ENCODE data around the gene GALNT17. TPM values are rescaled to one million over a fixed set of nuclear protein-coding genes. Genes with fewer than 3 reads are reported as not detected.
A peak's percentile ranks its signal among the peaks of the same experiment; 100 is the strongest.
"Not testable (repeated sequence)": the region's sequence is repeated elsewhere in the genome, so short reads cannot be mapped to it uniquely, and the experiment has no call there.

GALNT17 gene
- total RNA-seq, 1 donor from 2014 or later = 6.0 TPM

DNA sequence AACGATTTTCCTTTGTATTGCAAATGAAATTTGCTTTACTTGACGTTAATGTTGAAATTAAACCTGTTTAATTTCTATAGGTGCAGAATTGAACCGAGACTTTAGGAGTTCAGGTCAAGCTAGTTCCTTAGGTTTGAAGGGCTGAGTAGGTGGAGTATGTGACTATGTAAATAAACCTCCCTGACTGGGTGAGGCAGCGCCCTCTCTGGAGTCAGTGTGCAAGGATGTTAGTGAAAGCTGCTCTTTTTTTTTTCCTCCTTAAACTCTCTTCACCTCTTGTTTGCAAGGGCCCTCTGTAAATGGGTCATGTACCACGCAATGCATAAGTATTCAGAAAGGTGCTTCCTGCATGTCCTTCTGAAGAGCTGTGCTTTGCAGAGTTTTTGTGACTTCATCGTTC lies 33.8 kb downstream of the GALNT17 start:
- DNase-seq (ENCODE audit: low spot score) = no peak

DNA sequence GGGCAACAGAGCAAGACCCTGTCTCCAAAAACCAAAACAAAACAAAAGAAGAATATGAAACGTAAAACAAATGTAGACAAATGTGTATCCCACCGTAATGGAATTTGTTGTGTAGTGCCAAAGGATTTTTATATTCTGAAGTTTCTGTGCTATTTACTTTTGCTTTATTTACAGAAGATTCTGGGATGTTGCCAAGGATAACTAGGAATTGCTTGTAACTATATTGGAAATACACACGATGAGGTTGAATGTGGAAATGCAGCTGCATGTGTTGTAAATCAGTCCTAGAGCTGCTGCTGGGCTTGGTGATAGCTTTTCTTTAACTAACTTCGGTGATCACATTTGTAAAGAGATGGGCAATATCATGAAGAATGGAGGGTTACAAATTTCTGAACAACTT lies 39.5 kb downstream of the GALNT17 start:
- no peak for DNase-seq (ENCODE audit: low spot score)

DNA sequence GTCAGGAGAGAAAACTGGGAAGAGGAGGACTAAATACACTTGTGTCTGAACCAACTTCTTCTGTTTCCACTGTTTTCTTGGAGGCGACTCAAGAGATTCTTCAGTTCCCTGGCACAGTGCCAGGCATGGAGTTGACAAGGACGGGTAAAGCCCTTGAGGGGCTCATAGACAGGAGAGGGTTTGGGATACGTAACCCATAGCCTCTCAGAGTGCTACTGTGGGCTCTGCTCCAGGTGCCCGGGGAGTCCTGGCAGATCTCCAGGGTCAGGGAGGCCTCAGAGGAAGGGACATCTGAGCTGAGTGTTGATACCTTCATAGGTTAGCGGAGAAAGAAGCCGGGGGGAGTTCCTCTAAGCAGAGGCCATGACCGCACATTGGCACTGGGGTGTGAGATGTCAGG lies 42.0 kb downstream of the GALNT17 start:
- peak; percentile 49 for DNase-seq (ENCODE audit: low spot score)

DNA sequence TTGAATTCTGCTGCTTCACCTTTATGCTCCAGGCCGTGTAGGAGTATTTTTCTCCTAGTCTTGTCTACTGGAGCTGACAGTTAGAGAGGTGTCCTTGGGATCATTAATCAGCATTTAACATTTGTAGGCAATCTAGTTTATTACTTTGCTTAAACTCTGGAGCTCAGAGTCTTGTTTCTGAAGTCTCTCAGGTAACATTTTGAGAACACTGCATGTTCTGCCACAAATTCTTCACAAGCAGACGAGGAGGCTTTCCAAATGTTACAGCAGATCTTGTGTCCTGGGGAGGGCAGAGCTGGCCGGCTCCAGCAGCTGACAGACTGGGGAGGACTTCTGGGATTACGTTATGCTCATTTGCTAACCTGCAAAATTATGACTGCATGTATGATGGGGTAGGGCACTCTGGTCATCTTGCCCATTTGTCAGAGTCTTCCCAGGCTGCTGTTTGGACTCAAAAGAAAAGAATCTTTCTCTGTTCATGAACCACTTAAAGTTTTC lies 50.5 kb downstream of the GALNT17 start:
- no peak for DNase-seq (ENCODE audit: low spot score)

DNA sequence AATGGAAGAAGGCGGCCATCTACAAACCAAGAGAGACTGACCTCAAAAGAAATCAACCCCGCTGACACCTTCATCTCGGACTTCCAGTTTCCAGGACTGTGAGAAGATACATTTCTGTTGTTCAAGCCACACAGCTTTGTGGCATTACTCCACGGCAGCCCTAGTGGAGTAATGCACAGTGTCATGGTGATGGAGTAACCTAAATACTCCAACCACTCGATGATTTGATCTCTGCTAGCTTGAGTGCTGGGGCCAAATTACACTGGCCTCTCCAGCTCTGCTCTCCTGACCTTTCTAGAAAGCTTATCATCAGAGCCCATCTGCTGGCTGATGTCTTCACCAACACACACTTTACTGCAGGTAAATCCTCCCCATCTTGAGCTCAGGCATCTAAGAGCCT lies 52.2 kb downstream of the GALNT17 start:
- no peak for DNase-seq (ENCODE audit: low spot score)

DNA sequence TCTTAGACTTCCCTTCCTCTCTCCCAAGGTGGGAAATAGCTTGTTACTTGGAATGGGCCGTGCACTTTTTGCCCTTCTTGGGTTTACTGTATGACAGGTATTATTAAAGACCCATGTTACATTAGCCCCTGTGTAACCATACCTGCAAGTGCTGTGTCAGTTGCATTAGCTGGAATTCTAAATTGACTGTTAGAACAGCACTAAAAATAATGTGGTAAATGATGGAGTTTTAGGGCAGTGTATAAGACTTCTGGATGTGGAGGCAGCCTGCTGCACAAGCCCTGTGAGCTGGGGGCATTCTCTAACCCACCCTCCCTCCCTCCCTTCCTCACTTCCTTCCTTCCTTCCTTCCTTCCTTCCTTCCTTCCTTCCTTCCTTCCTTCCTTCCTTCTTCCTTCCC lies 52.7 kb downstream of the GALNT17 start:
- DNase-seq (ENCODE audit: low spot score) = no peak

DNA sequence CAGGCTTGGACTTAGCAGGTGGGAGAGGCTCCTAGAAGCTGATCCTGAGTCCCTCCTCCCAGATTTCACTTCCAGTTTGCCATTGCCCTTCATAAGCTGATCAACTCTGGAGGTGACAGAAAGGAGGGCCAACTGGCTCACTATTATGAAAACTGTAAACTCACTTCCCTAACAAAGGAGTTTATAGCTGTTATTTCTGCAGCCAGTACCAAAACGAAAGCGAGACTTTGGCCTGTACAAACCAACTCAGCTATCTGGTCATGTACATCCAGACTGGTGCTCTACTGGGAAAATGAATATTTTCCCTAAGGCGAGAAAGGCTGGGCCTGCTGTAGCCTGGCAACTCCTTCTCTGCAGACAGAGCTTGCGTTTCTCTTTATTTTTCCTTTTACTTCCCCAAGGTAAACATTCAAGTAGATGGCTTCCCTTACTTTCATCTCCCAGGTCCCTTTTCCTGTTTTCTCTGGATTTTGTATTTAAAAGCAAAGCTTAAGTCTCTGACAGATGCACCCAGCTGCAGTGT lies 54.7 kb downstream of the GALNT17 start:
- DNase-seq (ENCODE audit: low spot score) = no peak

DNA sequence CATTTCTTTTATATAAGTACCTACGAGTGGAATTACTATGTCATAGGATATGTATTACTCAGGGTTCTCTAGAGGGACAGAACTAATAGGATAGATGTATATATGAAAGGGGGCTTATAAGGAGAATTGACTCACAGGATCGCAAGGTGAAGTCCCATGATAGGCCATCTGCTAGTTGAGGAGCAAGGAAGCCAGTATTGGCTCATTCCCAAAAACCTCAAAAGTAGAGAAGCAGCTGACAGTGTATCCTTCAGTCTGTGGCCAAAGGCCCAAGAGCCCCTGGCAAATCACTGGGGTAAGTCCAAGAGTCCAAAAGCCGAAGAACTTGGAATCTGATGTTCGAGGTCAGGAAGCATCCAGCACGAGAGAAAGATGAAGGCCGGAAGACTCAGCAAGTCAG lies 59.8 kb downstream of the GALNT17 start:
- DNase-seq (ENCODE audit: low spot score) = no peak

DNA sequence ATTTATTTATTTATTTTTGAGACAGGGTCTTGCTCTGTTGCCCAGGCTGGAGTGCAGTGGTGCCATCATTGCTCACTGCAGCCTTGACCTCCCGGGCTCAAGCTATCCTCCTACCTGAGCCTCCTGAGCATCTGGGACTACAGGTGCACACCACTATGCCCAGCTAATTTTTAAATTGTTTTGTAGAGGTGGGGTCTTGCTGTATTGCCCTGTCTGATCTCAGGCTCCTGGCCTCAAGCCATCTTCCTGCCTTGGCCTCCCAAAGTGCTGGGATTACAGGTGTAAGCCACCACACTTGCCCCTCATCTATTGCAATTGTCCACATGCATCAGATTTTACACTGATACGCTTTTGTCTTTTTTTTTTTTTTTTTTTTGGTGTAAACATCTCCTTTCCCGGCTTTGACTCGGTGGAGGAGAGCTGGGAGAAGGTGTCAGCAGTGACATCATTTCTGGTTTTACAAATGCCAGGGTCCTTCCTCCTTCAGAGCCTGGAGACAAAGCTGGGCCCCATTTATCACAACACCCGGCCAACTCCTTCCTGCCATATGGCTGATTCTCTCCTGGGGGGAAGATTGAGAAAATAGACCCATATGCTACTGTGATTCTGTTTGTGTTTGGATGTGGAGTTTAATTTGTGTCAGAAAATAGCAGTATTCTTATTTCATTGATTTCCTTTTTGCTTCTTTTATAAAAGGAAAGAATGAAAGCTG lies 61.3 kb downstream of the GALNT17 start:
- DNase-seq (ENCODE audit: low spot score) = no peak

DNA sequence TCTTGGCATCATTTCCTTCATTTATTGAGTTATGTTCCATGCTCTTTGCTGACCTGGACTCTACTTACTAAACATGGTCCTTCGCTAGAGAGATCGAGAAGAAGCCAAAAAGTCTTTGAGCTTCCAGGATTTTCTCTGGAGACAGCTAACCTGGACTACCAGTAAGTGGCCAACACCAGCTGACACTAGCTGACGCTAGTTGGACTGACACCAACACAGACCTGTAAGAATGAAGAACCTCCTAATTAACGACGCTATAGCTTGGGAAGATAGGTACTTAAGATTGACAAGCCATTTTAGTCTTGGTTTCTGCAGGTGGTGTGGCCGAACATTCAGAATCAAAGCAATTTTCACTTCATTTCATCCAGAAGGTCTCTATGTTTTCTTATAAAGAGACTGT lies 66.4 kb downstream of the GALNT17 start:
- DNase-seq (ENCODE audit: low spot score) = no peak

DNA sequence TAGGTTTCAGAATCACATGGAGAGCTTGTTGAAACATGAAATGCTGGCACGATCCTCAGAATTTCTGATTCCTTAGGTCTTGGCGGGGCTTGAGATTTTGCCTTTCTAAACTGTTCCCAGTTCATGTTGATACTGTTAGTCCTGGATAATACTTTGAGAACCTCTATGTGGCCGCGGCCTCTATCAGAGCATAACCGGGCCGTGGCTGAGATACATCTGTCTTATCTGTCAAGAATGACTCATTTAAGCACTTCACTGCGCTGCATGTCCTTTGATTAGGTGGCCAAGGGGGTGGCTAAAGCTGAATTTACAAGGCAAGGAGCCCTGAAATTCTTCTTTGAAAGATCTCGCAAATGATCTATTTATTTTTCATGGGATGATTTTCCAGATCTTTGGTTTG lies 66.9 kb downstream of the GALNT17 start:
- no peak for DNase-seq (ENCODE audit: low spot score)

DNA sequence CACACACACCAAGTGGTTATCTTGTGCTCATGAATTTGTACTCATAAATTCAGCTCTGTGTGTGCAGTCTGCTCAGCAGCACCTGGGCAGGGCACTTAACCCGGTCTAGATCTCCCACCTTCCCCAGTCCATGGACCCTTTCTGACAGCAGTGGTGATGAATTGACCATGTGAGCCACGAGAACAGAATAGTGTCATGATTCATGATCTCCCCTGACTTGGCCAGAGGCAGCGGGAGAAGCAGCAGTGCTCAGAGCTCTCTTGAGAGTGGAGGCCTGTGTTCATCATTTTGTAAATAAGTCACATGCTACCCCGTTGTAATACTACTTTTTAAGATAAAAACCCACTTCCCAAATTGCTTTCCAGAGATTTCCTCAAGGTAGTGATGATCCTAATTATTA lies 74.2 kb downstream of the GALNT17 start:
- no peak for DNase-seq (ENCODE audit: low spot score)

DNA sequence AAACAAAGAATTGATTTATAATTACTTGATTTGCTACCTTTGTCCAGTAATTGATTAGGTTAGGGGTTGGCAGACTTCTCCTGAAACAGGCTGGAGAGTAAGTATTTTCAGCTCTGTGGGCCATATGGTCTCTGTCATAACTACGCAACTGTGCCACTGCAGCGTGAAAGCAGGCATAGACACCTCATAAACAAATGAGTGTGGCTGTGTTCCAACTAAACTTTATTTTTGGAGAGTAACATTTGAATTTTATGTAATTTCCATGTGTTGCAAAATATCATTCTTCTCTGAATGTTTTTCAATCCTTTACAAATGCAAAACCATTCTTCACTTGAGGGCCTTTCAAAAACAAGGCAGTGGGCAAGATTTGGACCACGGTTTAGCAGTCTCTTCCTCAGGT lies 76.9 kb downstream of the GALNT17 start:
- no peak for DNase-seq (ENCODE audit: low spot score)

DNA sequence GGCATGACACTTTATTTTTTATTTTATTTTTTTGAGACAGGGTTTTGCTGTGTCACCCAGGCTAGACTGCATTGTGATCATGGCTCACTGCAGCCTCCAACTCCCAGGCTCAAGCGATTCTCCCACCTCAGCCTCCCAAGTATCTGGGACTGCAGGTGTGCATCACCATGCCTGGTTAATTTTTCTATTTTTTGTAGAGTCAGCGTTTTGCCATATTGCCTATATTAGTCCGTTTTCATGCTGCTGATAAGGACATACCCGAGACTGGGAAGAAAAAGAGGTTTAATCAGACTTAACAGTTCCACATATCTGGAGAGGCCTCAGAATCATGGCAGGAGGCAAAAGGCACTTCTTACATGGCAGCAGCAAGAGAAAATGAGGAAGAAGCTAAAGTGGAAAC lies 77.5 kb downstream of the GALNT17 start:
- DNase-seq (ENCODE audit: low spot score) = not testable (repeated sequence)

DNA sequence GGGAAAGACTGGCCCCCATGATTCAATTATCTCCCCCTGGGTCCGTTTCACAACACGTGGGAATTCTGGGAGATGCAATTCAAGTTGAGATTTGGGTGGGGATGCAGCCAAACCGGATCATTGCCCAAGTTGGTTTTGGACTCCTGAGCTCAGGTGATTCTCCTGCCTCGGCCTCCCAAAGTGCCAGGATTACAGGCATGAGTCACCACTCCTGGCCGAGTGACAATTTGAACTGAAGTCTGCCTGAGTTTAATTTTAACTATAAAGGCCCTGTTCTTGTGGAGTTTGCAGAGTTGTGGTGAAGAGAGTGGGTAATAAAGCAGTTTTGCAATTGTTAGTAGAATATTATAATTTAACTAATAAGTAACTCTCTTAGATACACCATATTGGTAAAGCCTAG lies 78.3 kb downstream of the GALNT17 start:
- no peak for DNase-seq (ENCODE audit: low spot score)

DNA sequence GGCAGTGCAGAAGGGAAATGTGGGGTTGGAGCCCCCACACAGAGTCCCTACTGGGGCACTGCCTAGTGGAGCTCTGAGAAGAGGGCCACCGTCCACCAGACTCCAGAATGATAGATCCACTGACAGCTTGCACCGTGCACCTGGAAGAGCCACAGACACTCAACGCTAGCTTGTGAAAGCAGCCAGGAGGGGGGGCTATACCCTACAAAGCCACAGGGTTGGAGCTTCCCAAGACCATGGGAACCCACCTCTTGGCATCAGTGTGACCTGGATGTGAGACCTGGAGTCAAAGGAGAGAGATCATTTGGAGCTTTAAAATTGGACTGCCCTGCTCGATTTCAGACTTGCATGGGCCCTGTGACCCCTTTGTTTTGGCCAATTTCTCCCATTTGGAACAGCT lies 80.5 kb downstream of the GALNT17 start:
- not testable (repeated sequence) for DNase-seq (ENCODE audit: low spot score)

DNA sequence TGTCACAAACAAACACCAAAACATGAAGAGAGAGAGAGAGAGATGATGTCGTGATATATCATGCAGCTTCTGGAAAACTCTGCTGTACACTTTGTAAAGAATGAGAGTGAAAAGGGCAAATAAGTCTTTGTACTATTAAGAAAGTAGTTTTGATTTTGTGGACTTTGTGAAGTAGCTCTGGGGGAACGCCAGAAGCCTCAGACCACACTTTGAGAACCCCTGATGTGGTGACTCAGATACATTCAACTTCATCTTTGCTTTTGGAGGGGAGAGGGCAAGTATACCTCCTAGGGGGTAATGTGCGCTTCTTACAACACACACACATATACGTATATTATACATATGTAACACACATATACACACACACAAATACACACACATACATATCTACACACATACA lies 84.3 kb downstream of the GALNT17 start:
- no peak for DNase-seq (ENCODE audit: low spot score)

DNA sequence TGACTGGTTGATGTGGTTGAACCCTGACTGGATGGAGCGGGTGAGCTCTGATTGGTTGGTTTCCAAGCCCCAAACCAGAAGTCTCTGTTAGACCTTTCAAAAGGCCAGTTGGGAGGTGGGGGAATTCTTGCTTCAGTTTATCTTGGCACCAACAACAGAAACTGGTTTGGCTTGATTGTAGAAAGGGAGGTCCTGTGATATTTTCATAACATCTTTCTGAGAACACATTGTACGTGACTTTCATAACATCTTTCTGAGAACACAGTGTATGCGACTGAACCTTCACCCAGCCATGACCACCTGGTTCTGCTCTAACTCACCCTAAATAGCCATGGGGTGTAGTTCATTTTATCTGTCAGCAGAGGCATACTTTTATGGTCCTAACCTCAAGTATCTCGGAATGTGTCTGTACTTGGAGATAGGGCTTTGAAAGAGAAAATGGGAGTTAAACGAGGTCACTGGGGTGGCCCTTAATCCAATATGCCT lies 88.3 kb downstream of the GALNT17 start:
- no peak for DNase-seq (ENCODE audit: low spot score)

DNA sequence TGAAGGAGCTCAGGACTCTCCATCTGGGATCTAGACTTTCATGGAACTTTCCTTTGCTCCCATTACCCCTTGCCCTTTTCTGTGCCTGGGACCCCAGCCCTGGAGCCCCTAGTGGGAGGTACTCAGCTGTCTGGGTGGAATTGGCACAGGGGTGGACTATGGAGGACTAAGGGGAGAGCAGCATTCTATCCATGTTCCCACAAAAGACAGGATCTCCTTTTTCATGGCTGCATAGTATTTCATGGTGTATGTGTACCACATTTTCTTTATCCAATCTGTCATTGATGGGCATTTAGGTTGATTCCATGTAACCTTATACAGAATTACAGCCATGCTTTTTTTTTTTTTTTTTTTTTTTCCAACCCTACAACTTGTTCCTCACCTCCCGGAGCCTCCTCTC lies 89.1 kb downstream of the GALNT17 start:
- DNase-seq (ENCODE audit: low spot score) = no peak

DNA sequence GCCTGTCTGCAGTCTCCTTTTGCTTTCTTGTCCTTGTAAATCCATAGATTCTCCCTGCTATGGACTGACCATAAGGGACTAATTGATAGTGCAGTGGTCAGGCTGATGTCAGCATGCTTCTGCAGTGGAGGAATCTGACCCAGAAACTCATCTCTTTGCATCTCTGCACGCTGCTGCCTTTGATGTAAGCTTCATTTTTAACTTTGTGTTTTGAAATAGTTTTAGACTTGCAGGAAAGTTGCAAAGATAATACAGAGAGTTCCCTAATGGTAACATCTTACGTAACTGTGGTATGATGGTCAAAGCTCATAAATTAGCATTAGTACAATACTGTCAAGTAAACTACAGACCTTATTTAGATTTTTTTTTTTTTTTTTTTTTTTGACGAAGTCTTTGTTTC lies 89.6 kb downstream of the GALNT17 start:
- no peak for DNase-seq (ENCODE audit: low spot score)

DNA sequence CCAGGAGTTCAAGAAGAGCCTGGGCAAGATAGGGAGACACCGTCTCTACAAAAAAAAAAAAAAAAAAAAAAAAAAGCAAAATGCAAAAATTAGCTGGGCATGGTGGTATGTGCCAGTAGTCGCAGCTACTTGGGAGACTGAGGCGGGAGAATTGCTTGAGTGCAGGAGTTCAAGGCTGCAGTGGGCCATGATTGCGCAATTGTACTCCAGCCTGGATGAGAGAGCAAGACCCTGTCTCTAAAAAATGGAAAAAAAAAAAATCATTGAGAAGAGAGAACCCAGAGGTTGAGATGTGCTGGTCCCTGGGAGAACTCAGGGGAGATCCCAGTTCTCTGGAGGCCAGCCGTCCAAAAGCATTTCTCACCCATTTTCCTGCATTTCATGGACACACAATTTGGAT lies 95.2 kb downstream of the GALNT17 start:
- no peak for DNase-seq (ENCODE audit: low spot score)

DNA sequence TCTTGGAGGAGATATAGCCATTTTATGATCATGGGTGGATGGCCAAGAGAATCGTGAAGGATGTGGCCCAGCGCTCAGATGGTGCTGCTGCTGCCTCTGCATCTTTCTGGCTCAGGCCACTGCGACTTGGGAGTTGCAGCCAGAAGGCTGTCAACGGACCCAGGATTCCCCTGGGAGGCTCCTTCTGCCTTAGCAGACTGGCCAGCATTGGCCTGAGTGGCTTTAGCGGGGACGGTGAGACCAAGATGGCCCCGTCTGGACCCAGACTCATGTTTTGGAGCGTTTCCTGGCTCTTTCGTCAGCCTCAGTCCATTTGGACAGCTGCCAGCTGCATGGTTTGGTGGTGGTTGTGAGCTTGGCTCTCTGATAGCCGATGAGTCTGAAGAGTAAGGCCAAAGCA lies 97.2 kb downstream of the GALNT17 start:
- DNase-seq (ENCODE audit: low spot score) = no peak

DNA sequence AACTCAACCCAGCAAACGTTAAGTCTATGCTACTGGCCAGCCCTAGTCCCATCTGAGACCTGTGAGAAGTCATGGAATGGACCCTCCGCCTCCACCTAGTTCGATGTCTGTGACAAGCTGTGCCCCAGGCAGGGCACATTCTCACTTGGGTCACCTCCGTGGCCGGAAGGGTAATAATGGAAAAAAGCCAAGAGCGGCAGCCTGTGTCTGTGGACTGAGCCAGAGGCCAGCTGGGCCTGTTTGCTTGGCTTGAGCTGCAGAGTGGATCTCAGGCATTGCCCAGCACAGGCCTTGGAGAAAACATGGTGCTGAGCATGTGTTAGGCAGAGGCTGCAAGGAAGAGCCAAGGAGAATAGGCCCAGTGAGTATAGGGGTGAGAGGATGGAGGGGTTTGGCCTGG lies 97.8 kb downstream of the GALNT17 start:
- no peak for DNase-seq (ENCODE audit: low spot score)

DNA sequence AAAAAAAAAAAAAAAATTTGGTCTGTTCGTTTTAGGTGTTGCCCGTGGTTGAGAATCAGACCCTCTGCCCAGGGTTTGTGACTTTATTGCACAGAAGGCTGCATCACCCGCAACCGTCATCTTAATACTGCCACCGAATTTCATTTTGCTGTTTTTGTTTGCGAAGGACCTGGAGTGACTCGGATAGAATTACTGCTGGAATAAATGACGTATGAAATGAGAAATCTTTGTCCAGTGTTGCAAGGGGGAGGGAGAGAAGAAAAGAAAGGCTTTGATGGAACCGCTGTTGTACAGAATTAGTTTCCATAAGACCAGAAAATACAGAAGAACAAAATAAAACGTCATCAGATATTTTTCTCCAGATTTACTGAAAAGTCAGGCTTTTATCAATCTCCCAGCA lies 103.3 kb downstream of the GALNT17 start:
- DNase-seq (ENCODE audit: low spot score) = no peak
